RWPE2 (cell line): ENCODE results near the gene CYP2C8.

Experiments used
- ATAC-seq: fragments of 200-7000 bp; cut with Tn5 transposase; 3 replicates; pipeline ENCODE4 v1.9.1; 2021; ENCODE audit warnings: low read depth
- DNase-seq: peaks from one replicate; pipeline ENCODE4 v3.0.0-alpha.2; 2020; ENCODE audit warnings: low spot score
- H3K27ac ChIP-seq: fragments of 450-650 bp; 2 replicates; pipeline ENCODE4 v1.5.1; 2017; ENCODE audit warnings: mild to moderate bottlenecking; ENCODE audit not compliant: poor library complexity, severe bottlenecking
- H3K27me3 ChIP-seq: fragments of 250-450 bp; sonication (Bioruptor Pico); 2 replicates; pipeline ENCODE4 v1.5.1; 2021; ENCODE audit warnings: mild to moderate bottlenecking, moderate library complexity; ENCODE audit not compliant: insufficient read depth, poor library complexity, severe bottlenecking
- H3K36me3 ChIP-seq: fragments of 250-450 bp; sonication (Bioruptor Pico); 2 replicates; pipeline ENCODE4 v1.5.1; 2020; ENCODE audit warnings: low read depth, mild to moderate bottlenecking, moderate library complexity
- H3K4me1 ChIP-seq: fragments of 250-450 bp; sonication (Bioruptor Pico); 2 replicates; pipeline ENCODE4 v1.5.1; 2021; ENCODE audit warnings: mild to moderate bottlenecking, moderate library complexity; ENCODE audit not compliant: insufficient read depth, poor library complexity, severe bottlenecking
- H3K4me3 ChIP-seq: fragments of 250-450 bp; sonication (Bioruptor Pico); 2 replicates; pipeline ENCODE4 v1.5.1; 2021; ENCODE audit warnings: mild to moderate bottlenecking, moderate library complexity; ENCODE audit not compliant: severe bottlenecking
- H3K9me3 ChIP-seq: fragments of 250-450 bp; sonication (Bioruptor Pico); 2 replicates; pipeline ENCODE4 v1.5.1; 2021; ENCODE audit warnings: mild to moderate bottlenecking, moderate library complexity; ENCODE audit not compliant: severe bottlenecking
- CTCF ChIP-seq: fragments of 450-650 bp; IDR thresholded peaks from one replicate; pipeline ENCODE4 v1.5.1; 2017; ENCODE audit warnings: mild to moderate bottlenecking, moderate library complexity; ENCODE audit not compliant: poor library complexity, severe bottlenecking

The CYP2C8 gene

DNA sequence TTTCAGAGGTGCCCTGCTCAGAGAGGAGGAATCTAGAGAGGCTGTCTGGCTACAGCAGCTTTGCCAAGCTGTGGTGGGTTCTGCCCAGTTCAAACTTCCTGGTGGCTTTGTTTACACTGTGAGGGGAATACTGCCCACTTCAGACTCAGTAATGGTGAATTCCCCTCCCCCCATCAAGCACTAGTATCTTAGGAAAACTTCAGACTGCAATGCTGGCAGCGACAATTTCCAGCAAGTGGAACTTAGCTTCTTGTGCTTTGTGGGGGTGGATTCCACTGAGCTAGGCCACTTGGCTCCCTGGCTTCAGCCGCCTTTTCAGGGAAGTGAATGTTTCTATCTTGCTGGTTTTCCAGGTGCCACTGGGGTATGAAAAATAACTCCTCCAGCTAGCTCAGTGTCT is 42.8 kb downstream of the CYP2C8 start:
- TF ChIP-seq CTCF: no peak
- peaks cover 7% of the 10 kb centered on the region for H3K27me3 ChIP-seq
- no peaks in the 10 kb centered on the region for H3K36me3 ChIP-seq
- no peaks in the 10 kb centered on the region for H3K9me3 ChIP-seq
- ATAC-seq (no peak), DNase-seq (no peak)
- H3K27ac ChIP-seq: no peak overlapping the region
- H3K4me1 ChIP-seq: no peaks in the 10 kb centered on the region
- H3K4me3 ChIP-seq: no peak overlapping the region

- TF ChIP-seq CTCF: no peak
- Histone ChIP-seq H3K4me1 (no peaks in the 10 kb centered on the region), H3K27me3 (no peaks in the 10 kb centered on the region), H3K9me3 (no peaks in the 10 kb centered on the region), H3K36me3 (no peaks in the 10 kb centered on the region), H3K4me3 (no peak overlapping the region), H3K27ac (no peak overlapping the region)
- ATAC-seq: no peak
- DNase-seq: no peak
Observed at GRCh38 chr10:94997741-94998174, 71.5 kb downstream of the CYP2C8 start.

DNA sequence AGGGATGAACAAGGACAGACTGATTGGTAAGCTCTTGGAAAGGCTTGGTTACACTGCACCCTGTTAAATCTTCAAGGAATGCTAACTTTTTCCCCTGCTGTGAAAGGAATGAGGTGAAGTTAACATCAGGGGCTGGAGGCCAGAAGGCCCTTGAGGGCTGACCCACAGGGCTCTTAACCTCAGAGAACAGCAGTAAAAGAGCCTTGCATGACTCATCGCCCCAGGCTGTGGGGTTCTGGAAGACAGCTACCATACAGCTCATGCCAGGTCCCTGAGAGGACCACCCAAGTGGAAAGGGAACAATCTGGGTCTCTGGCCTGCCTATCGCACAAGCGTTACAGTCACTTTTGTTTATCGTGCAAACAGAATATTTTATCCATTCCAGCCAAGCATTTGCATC is 76.5 kb downstream of the CYP2C8 start:
- H3K4me1 ChIP-seq: no peaks in the 10 kb centered on the region
- ATAC-seq (no peak), DNase-seq (no peak)
- H3K27me3 ChIP-seq: no peaks in the 10 kb centered on the region
- no peaks in the 10 kb centered on the region for H3K36me3 ChIP-seq
- no peak for TF ChIP-seq CTCF
- no peak overlapping the region for H3K27ac ChIP-seq
- no peak overlapping the region for H3K4me3 ChIP-seq
- peaks cover 5% of the 10 kb centered on the region for H3K9me3 ChIP-seq

- Histone ChIP-seq H3K36me3 (no peaks in the 10 kb centered on the region), H3K4me1 (no peaks in the 10 kb centered on the region), H3K9me3 (peaks cover 5% of the 10 kb centered on the region), H3K4me3 (no peak overlapping the region), H3K27me3 (no peaks in the 10 kb centered on the region), H3K27ac (no peak overlapping the region)
- DNase-seq (no peak), ATAC-seq (no peak)
- TF ChIP-seq CTCF: no peak
Observed at GRCh38 chr10:94991243-94991888, 77.9 kb downstream of the CYP2C8 start.

GRCh38 chr10:94989192-94989591 is 80.1 kb downstream of the CYP2C8 start:
- ATAC-seq (no peak), DNase-seq (no peak)
- peaks cover 5% of the 10 kb centered on the region for H3K9me3 ChIP-seq
- no peak overlapping the region for H3K4me3 ChIP-seq
- H3K4me1 ChIP-seq: no peaks in the 10 kb centered on the region
- no peak for TF ChIP-seq CTCF
- no peak overlapping the region for H3K27ac ChIP-seq
- no peaks in the 10 kb centered on the region for H3K36me3 ChIP-seq
- no peaks in the 10 kb centered on the region for H3K27me3 ChIP-seq
